Middle frontal gyrus (tissue), 1 donor: ENCODE data around the gene ADH5.
"Not testable (repeated sequence)": the region's sequence is repeated elsewhere in the genome, so short reads cannot be mapped to it uniquely, and the experiment has no call there.

Experiments used
- DNase-seq: peaks from one replicate; pipeline ENCODE4 v3.0.0-alpha.2; 2015; ENCODE audit warnings: low spot score; ENCODE audit errors: extremely low spot score

The ADH5 gene

DNA sequence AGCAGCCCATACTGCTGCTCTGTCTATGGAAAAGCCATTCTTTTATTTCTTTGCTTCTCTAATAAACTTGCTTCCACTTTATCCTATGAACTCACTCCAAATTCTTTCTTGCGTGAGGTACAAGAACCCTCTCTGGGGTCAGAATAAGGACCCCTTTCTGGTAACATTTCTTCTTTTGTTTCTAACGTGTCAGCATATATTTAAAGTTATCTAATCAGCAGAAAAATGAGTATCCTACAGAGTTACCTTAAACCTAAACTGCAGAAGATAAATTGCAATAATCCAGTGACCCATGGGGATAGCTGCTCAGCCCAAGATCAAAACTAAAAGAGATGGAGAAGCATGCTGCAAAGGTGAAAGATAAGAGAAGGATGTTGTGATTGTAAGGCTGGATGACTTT is 4.0 kb downstream of the ADH5 start:
- no peak for DNase-seq

DNA sequence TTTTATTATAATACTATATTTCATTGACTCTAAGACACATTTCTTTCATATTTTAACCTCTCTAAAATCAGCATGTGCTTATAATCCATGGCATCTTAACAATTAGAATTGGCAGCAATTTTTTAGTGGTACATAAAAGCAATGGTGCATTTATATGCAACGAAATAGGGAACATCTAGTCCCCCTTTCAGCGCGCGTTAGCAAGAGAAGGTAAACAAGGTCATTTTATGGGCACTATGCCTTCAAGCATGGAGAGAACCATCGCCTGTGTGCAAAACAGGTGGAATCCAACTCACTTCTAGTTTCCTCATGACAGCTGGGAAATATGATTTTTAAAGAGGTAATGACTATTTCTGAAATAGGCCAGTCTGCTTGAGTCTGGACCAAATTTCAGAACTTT is 6.4 kb downstream of the ADH5 start:
- no peak for DNase-seq

DNA sequence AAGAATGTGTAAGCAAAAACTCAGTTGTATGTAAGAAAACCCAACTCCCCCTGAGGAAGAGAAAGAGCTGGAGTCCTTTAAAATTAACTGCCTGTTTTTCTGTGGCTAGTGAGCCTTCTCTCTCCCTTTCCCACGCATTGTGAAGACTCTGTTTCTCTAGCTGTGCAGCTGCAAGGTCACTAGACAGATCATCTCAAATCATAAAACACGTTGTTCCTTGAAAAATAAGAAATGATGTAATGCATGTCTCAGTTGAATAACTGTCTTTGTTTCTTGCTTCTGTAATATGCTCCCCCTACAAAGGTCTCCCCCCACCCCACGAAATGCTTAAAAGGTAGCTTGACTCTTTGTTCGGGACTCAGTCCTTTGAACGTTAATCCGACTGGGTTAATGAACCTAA is 7.7 kb downstream of the ADH5 start:
- not testable (repeated sequence) for DNase-seq

DNA sequence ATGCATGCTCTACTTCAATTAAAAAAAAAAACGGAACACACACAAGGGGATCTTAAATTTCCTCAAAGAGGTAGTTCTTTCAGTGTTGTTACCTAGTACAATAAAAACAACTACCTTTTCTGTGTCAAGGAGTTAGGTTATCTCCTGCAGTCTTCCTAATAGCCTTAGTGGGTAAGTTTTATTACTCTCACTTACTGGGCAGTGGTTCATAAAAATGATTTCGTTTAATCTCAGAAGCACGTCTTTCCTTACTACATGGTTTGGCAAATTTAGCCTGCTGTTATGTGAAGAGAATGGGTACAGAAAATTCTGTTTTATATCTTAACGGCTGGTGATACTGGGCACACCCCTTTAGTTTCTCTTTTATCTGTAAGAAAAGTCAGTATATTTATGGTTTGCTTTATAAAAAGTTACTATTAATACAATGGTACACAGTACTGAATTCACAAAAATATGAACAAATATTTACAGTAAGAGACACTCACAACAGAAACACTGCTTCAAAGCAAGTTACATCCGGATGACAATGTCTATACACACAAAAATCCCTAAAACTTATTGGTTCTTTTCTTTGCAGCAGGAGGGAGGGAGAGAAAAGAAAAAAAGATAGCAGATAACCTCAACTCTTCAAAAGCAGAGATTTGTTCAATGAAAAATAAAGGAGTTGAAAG is 8.8 kb downstream of the ADH5 start:
- DNase-seq, result no peak

DNA sequence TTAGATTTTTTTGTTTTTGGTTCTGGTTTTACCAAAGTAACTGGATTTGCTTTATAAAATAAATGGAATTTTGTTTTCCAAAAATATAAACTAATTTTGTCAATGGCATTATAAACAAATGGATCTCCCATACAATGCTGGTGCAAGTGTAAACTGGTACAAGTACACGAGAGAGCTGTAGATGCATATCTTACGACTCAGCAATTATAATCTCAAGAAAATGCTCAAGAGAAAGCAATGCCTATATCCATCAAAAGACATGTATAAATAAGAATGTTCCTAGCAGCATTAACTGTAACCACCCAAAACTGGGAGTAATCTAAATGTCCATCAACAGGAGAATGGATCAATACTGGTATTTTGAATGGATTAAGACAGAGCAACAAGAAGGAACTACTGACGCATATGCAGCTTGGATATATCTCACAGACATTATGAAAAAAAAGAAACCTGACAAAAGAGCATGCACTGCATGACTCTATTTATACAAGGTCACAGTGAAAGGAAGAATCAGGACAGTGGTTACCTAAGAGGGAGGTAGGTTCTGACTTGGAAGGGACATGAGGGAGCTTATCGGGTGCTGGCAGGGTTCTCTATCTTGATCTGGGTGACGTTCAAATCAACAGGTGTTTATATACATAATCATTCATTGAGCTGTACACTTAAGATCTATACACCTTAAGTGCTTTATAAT is 9.5 kb downstream of the ADH5 start:
- no peak for DNase-seq

DNA sequence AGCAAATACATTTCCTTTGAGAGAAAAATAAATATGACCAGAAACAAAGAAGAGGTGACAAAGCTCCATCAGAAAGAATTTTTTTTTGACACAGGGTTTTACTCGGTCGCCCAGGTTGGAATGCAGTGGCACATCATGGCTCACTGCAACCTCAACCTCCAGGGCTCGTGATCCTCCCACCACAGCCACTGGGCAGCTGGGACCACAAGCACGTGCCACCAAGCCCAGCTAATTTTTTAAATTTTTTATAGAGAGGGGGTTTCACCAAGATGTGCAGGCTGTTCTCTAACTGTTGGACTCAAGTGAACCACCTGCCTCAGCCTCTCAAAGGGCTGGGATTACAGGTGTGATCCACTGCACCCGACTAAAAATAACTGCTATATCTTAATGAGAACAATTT is 10.3 kb downstream of the ADH5 start:
- no peak for DNase-seq

DNA sequence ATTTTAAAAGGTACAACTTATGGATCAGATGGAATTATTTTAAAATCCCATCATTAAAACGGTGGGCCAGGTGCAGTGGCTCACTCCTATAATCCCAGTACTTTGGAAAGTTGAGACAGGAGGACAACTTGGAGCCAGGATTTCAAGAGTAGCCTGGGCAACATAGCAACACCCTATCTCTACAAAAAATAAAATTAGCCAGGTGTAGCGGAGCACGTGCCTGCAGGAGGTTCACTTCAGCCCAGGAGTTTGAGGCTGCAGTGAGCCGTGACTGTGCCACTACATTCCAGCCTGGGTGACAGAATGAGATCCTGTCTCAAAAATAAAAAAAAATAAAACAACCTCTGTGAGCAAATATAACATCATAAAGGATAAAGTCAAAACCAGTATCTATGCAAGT is 11.4 kb downstream of the ADH5 start:
- no peak for DNase-seq

DNA sequence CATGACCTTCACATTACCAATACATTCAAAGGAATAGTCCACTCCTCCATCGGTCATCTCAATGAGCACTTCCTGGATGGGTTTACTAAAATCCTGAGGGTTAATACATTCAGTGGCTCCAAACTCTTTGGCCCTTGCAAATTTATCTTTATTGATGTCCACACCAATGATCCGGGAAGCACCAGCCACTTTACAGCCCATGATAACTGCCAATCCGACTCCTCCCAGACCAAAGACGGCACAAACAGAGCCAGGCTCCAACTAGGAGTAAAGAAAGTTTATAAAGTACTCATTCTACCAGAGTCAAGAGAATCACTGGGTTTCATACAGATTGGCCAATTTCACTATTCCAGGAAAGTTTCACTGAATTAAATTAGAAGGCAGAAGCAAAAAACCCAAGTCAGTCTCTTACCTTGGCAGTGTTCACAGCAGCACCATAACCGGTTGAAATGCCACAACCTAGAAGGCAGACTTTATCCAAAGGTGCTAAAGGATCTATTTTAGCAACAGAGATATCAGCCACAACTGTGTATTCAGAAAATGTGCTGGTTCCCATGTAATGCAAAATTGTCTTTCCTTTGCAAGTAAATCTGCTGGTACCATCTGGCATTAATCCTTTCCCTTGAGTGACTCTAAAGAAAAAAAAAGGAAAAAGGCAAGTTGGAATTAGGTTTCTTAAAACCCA is 12.2 kb downstream of the ADH5 start:
- no peak for DNase-seq

DNA sequence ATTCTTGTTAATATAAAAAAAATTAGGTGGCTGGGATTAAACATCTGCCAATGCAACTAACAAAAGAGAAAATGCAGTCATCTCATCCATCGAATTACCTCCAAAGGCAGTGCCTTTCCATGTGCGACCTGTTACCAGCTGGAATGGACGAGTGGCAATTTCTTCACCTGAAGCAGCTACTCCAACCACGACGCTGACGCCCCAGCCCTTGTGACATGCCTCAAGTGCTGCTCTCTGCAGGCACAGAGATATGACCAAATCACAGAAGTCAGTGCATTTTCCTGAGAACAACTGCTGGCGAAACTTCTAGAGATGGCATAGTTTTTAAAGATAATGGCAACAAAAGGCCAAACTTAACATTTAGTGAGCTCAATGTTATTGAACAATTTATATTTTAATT is 13.8 kb downstream of the ADH5 start:
- DNase-seq, result no peak

DNA sequence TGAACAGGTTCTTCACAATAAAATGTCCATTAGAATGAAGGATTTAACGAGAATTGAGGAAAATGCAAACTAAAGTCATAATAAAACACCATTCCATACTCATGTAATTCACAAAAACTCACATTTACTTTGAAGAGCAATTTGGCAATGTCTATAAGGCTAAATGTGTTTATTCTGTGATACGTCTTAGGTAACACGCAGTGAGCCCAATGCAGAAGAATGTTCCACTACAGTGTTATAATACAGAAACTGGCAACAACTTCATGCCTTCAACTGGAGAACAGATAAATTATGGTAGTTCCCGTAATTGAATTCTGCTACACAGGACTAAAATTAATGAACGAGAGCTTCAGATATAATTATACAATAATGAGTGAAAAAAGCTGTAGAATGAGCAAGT is 17.4 kb downstream of the ADH5 start:
- DNase-seq, result no peak

DNA sequence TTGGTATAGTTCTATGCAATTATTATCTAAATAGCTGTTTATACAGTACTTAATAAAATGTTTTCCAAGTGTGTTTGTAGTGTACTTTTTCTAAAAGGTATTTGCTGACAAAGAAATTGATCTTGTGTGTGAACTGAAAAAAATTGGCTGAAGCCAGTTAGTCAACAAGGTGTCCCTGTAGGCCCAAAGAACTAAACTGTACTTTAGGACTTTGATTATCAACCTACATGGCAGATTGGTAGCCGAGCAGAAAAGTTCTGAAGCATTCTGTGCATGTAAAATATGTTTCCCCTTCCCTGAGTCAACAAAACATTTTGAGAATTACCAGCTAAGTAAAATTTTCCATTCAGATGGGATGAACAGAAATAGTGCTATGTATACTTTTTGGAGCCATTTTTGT is 21.0 kb downstream of the ADH5 start:
- DNase-seq, result no peak

DNA sequence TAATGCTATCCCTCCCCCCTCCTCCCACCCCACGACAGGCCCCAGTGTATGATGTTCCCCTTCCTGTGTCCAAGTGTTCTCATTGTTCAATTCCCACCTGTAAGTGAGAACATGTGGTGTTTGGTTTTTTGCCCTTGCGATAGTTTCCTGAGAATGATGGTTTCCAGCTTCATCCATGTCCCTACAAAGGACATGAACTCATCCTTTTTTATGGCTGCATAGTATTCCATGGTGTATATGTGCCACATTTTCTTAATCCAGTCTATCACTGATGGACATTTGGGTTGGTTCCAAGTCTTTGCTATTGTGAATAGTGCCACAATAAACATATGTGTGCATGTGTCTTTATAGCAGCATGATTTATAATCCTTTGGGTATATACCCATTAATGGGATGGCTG is 23.1 kb downstream of the ADH5 start:
- DNase-seq, result not testable (repeated sequence)

DNA sequence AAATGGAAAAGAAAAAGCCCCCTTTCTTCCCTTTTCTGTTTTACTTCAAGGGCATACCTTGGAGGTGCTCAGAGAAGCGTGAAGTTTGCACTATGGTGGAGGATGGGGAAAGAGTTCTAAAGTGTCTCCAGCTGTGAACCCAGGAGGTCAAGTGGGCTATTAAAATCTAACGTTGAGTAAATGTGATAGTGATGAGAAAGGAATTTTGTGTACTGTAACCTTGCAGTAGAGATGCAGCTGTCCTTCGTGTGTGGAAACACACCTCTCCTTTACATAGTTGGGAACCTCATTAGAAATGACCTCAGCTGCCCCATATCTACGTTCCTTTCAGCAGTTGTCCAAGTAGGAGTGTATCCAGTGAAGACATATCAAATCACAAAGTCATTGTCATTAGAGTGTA is 26.5 kb downstream of the ADH5 start:
- DNase-seq, result no peak

DNA sequence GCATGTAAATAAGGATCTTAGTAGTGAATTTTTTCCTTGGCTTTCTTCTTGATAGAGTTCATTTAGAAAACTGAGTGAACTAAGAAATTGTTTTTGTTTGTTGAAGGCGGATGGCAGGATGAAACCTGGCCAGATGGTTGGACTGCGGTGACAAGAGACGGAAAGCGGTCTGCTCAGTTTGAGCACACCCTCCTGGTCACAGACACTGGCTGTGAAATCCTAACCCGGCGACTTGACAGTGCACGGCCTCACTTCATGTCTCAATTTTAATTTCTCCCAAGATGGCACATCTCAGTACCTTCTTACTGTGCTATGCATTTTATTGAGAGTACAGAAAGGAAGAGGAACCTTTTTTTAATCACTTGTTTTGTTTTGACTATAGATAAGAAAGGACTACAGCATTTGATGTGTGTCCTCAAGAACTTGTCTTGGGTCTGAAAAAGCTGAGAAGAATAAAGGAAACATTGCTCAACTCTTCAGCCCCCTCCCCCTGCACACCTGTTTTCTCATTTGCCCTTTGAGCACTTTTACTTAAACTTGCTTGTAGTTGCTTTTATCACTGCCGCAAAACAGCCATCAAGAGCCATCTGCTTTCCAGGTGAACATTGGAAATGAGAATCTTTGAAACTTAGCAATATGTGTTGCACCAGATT is 27.4 kb downstream of the ADH5 start:
- DNase-seq, result no peak

DNA sequence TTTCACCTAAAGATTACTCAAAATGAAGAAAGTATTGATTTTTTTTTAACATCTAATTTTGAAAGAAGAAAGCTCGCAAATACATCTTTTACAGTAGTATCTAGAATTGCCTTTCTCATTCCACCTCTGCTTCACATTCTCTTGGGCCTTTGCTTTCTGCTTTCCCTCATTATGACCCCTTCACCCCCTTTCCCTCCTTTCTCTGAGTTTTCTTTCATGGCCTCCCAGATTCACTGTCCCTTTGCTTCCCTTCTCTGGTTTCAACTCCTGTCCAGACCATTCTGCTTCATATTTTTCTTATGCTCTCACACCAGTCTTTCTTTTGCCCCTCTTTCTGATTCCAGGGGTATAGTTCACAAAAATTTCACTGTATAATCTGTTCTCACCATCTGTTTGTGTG is 29.0 kb downstream of the ADH5 start:
- no peak for DNase-seq

DNA sequence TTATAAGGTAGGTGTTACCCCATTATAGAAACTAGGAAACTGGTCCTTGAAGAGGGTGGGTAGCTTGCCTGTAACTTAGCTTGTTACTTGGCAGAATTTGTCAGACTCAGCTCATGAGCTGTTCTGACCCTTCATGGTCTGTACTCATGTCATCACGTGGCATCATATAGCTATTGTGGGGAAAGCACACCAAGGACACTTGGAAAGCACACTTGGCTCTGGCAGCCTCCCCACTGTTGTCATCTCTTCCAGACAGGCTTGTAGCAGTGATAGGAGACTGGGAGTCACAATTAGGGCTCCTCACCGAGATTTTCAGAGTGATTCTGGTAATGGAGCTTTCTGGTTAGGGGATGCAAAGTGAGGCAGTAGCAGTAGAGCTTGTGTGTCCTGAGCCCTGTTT is 30.4 kb downstream of the ADH5 start:
- DNase-seq, result no peak

DNA sequence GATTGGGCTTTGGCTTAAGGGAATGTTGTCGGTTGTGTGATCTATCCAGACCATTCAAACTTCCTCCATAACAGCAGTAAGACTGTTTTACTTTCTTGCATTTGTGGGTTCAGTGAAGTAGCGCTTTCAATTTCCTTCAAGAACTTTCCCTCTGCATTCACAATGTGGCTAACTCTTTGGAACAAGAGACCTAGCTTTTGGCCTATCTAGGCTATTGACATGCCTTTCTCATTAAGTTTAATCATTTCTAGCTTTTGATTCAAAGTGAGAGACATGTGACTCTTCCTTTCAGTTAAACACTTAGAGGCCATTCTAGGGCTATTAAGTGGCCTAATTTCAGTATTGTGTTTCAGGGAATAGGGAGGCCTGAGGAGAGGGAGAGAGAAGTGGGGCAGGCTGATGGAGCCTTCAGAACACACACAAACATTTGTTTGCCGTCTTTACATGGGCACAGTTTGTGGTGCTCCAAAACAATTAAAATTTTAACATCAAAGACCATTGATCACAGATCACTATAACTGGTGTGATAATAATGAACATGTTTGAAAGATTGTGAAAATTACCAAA is 34.1 kb downstream of the ADH5 start:
- DNase-seq, result no peak

DNA sequence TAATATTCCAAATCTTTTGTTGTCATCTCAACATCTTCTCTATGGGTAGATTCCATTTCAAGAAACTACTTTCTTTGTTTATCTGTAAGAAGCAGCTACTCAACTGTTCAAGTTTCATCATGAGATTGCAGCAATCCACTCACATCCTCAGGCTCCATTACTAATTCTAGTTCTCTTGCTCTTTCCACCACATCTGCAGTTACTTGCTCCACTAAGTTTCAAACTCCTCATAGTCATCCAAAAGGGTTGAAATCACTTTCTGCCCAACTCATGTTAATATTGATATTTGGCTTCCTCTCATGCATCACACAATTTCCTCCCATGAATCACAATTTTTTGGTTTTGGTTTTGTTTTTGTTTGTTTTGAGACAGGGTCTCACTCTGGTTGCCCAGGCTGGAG is 35.7 kb downstream of the ADH5 start:
- no peak for DNase-seq

DNA sequence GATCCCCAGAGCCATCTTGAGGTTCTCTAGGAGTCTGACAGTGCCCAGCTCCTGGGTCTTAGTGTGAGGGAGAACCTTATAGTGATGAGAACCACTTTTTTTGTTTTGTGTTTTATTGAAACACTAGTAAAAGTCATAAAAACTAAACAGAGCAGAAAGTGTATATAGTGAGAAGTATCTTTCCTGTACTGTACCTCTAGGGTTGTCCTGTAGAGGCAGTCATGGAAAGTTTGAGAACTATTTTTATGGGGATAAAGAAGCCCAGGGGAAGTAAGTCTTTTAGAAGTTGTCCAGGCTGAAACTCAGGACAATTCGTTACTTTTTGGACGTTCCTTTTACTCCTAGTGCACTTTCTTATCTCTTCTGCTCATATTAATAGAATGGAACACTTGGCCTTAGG is 40.9 kb downstream of the ADH5 start:
- DNase-seq, result no peak

DNA sequence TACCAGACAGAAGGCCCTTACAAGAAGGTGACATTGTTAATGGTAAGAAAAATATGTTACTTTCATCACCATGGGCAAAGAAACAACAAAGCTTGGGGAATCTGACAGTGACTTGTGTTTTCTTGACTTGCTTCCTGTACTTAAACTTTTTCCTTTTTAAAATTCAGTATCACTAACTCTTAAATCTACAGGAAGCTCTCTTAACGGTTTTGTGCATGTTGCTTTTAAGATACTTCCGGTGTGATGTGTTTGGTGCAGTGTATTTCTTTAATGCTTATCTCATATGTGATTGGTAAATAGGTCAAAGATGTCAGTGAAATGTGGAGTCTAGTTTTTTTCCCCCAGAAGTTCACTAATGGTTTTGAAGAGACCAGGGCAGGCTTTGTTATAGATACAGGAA is 45.2 kb downstream of the ADH5 start:
- DNase-seq, result no peak

DNA sequence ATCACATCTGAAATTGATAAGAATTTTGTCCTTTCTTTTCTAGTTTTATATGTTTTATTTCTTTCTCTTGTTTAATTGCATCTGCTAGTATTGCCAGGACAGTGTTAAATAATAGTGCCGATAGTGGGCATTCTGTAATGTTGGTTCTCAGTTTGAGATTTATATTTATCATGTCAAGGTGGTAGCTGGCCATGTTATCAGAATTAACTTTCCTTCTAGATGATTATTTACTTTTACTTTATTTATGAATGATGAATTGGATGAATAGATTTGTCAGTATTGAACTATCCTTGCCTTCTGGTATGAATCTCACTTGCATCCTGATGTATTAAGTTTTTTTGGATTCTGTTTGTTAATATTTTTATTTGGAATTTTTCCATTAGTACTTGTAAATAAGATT is 50.4 kb downstream of the ADH5 start:
- DNase-seq, result no peak

DNA sequence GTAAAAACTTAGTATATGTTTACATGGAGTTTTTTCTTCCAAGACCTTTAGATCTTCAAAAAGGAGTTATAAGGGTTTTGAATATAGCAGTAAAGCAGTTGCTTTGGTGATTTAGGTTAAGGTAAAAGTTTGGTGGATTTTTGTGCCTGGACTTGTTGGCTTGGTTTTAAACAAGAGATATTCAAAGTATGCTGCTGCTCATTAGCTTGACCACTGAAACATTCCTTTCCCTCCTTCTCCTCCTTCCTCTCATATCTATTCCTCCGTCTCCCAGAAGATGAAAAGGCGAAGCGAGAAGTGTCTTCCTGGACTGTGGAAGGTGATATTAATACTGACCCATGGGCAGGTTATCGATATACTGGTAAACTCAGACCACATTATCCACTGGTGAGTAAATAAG is 54.6 kb downstream of the ADH5 start:
- DNase-seq, result no peak
